Smooth muscle cell (in vitro differentiated cells): Measurements from ENCODE around the gene VTA1. TPM values are rescaled to one million over a fixed set of nuclear protein-coding genes. Genes with fewer than 3 reads are reported as not detected.

Source experiments
- DNase-seq: peaks from one replicate; lab custom pipeline; 2025; ENCODE audit not compliant: unreplicated experiment; lab: John Stamatoyannopoulos, UW
- H2AFZ ChIP-seq: fragments of 200-600 bp; sonication (generic); 2 replicates; pipeline ENCODE4 v1.6.0; 2016; ENCODE audit warnings: antibody characterized with exemption, low read depth, mild to moderate bottlenecking
- H3F3A ChIP-seq: fragments of 200-600 bp; sonication (generic); 2 replicates; pipeline ENCODE4 v1.6.0; 2017; ENCODE audit warnings: antibody characterized with exemption, low read depth
- H3K27ac ChIP-seq: fragments of 200-600 bp; sonication (generic); 2 replicates; pipeline ENCODE4 v1.5.1; 2016; ENCODE audit warnings: low read depth, mild to moderate bottlenecking
- H3K27me3 ChIP-seq: fragments of 200-600 bp; sonication (generic); 2 replicates; pipeline ENCODE4 v1.6.1; 2016; ENCODE audit warnings: low read depth, mild to moderate bottlenecking
- H3K36me3 ChIP-seq: fragments of 200-600 bp; sonication (generic); 2 replicates; pipeline ENCODE4 v1.5.1; 2016; ENCODE audit warnings: low read depth
- H3K4me1 ChIP-seq: fragments of 200-600 bp; sonication (generic); 2 replicates; pipeline ENCODE4 v1.5.1; 2016; ENCODE audit warnings: low read depth
- H3K4me2 ChIP-seq: fragments of 200-600 bp; sonication (generic); 2 replicates; pipeline ENCODE4 v1.6.0; 2016; ENCODE audit warnings: mild to moderate bottlenecking
- H3K4me3 ChIP-seq: fragments of 200-600 bp; sonication (generic); 2 replicates; pipeline ENCODE4 v1.5.1; 2016; ENCODE audit warnings: mild to moderate bottlenecking
- H3K79me2 ChIP-seq: fragments of 200-600 bp; sonication (generic); 2 replicates; pipeline ENCODE4 v1.6.0; 2016; ENCODE audit warnings: low read depth, mild to moderate bottlenecking
- H3K9ac ChIP-seq: fragments of 200-600 bp; sonication (generic); 2 replicates; pipeline ENCODE4 v1.6.0; 2016; ENCODE audit warnings: low read depth
- H3K9me3 ChIP-seq: fragments of 200-600 bp; sonication (generic); replicated peaks from 2 replicates; pipeline ENCODE4 v1.5.1; 2016; ENCODE audit warnings: low read depth
- H4K20me1 ChIP-seq: fragments of 200-600 bp; sonication (generic); 2 replicates; pipeline ENCODE4 v1.6.0; 2016; ENCODE audit warnings: low read depth
- CTCF ChIP-seq: fragments of 200-600 bp; sonication (generic); IDR thresholded peaks from 2 replicates; pipeline ENCODE4 v1.5.1; 2017; ENCODE audit warnings: borderline replicate concordance, mild to moderate bottlenecking, antibody characterized with exemption; ENCODE audit not compliant: insufficient read depth, poor library complexity, severe bottlenecking
- WGBS: methylation state at CpG from one replicate; pipeline ENCODE4 v1.1.7; 2016; ENCODE audit warnings: low lambda C conversion rate; 5-methylcytosine and 5-hydroxymethylcytosine counted together
- polyA plus RNA-seq: library from polyadenylated mRNA; unstranded; fragments of >200 nt; fragmentation: Nextera tagmentation; extraction: Ambion mirVana; gene quantifications from 2 replicates; pipeline ENCODE4 v1.2.1, GENCODE V29; 2016
- total RNA-seq: library from RNA; depleted of rRNA; stranded (reverse); fragments of >200 nt; gene quantifications from 2 replicates; pipeline ENCODE4 v1.2.3, GENCODE V29; 2014

Gene VTA1
- total and polyA plus RNA-seq, 2 experiments from 2014 or later, result 58.5 to 94.1 TPM

DNA sequence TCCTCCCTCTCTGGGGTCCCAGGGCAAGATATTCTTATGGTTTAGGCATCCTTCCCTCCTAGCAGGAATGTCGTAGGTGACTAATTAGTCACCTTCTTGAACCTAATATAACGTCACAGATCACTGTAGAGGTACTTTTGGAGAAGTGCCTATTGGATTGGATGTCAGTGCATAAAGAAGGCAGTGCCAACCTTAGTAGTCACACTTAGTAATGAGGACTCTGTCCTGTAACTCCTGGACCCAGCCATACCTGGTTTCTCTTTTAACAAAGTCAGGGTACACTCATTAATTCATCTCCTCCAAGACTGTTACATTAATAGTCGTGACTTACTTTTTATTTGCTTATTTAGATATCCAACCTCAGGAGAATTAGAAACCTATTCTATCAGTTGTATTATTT, 20.0 kb downstream of the VTA1 start:
- Histone ChIP-seq H3K27ac (no peak overlapping the region), H3K9ac (no peak overlapping the region), H3K27me3 (no peaks in the 10 kb centered on the region), H3K4me3 (no peak overlapping the region), H3K9me3 (no peaks in the 10 kb centered on the region), H3K4me1 (no peaks in the 10 kb centered on the region), H3K79me2 (peaks cover 41% of the 10 kb centered on the region), H2AFZ (no peak overlapping the region), H3K36me3 (no peaks in the 10 kb centered on the region), H4K20me1 (peaks cover 38% of the 10 kb centered on the region), H3F3A (no peaks in the 10 kb centered on the region), H3K4me2 (no peak overlapping the region)
- TF ChIP-seq CTCF, result no peak
- WGBS, result 95% methylated on average over 3 of the region's 3 CpGs
- DNase-seq, result no peak

DNA sequence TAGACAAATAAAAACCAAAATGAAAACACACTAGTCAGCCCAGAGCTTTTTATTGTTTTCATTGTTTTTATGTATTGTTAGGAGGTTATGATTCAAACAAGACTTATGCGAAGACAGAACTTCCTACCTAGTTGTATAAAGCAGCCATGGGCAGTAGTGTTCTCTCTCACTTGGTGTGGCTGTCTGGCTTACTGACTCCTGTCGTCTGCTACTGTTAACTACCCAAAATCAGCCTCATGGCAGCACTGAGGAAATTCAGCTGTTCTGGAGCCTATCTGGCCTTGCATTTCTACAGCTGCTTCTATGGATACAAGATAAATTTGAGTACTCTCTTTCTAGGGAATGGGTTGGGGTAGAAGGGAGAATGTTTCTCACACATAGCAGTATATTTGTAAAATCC, 20.4 kb downstream of the VTA1 start:
- 87% methylated on average over 2 of the region's 2 CpGs for WGBS
- no peak overlapping the region for H3K27ac ChIP-seq

DNA sequence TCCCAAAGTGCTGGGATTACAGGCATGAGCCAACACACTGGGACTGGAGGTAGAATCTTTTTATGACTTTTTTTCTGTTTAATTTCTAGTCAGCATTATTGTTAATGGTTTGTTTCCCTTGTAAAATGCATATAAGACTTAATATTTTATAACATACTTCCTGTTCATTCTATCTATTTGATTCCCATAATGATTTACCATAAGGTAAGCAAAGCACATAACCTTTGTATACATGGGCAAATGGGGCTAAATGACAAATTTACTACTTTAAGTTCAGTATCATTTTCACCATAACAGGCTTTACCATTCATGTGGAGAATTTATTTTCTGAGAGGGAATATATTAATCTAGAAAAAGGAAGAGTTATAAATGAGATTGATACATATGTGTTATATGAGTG, 24.3 kb downstream of the VTA1 start:
- Histone ChIP-seq H3K36me3 (peaks cover 6% of the 10 kb centered on the region), H3F3A (no peaks in the 10 kb centered on the region), H3K9me3 (no peaks in the 10 kb centered on the region), H3K4me1 (no peaks in the 10 kb centered on the region), H3K4me2 (no peak overlapping the region), H3K27me3 (no peaks in the 10 kb centered on the region), H3K27ac (no peak overlapping the region), H3K9ac (no peak overlapping the region), H3K4me3 (no peak overlapping the region), H4K20me1 (peaks cover 3% of the 10 kb centered on the region), H3K79me2 (peaks cover 4% of the 10 kb centered on the region), H2AFZ (no peak overlapping the region)
- no peak for TF ChIP-seq CTCF
- no peak for DNase-seq

More for the DNA sequence above, 20.4 kb downstream of the VTA1 start:
- Histone ChIP-seq H3K9me3 (no peaks in the 10 kb centered on the region), H3K4me3 (no peak overlapping the region), H3K9ac (no peak overlapping the region), H3K36me3 (peaks cover under 1% of the 10 kb centered on the region), H4K20me1 (peaks cover 34% of the 10 kb centered on the region), H3F3A (no peaks in the 10 kb centered on the region), H3K79me2 (peaks cover 37% of the 10 kb centered on the region), H3K4me2 (no peak overlapping the region), H3K4me1 (no peaks in the 10 kb centered on the region), H3K27me3 (no peaks in the 10 kb centered on the region), H2AFZ (no peak overlapping the region)
- DNase-seq, result no peak
- TF ChIP-seq CTCF, result no peak

DNA sequence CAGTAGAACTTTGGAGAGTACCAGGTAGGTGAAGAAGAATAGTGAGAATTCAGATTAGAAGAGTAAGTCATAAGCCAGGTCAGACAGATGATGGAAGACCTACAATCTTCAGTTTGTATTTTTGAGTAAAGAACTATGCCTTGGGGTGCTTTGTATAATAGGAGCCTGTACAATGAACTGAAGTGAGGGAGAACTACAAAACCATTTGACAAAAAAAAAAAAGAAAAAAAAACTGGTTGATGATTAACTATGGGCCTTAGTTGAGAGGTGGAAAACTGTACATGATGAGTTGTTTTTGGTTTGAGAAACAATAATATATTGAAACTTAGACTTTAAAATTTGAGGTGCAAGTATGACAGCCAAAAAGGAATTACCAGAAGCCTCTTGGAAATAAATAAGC, 25.7 kb downstream of the VTA1 start:
- Histone ChIP-seq H3K4me1 (no peaks in the 10 kb centered on the region), H3K9me3 (no peaks in the 10 kb centered on the region), H3K27ac (no peak overlapping the region), H3K36me3 (peaks cover 14% of the 10 kb centered on the region), H3K4me2 (no peak overlapping the region), H3K4me3 (no peak overlapping the region), H3F3A (no peaks in the 10 kb centered on the region), H3K27me3 (no peaks in the 10 kb centered on the region), H3K79me2 (no peaks in the 10 kb centered on the region), H4K20me1 (no peaks in the 10 kb centered on the region), H2AFZ (no peak overlapping the region), H3K9ac (no peak overlapping the region)
- no peak for TF ChIP-seq CTCF
- DNase-seq, result no peak
